ENCODE measurements around the gene NUDT21. TPM values are rescaled to one million over a fixed set of nuclear protein-coding genes. Genes with fewer than 3 reads are reported as not detected.

NUDT21 gene
- total RNA-seq, 1 donor from 2014 or later, result 68.4 TPM

DNA sequence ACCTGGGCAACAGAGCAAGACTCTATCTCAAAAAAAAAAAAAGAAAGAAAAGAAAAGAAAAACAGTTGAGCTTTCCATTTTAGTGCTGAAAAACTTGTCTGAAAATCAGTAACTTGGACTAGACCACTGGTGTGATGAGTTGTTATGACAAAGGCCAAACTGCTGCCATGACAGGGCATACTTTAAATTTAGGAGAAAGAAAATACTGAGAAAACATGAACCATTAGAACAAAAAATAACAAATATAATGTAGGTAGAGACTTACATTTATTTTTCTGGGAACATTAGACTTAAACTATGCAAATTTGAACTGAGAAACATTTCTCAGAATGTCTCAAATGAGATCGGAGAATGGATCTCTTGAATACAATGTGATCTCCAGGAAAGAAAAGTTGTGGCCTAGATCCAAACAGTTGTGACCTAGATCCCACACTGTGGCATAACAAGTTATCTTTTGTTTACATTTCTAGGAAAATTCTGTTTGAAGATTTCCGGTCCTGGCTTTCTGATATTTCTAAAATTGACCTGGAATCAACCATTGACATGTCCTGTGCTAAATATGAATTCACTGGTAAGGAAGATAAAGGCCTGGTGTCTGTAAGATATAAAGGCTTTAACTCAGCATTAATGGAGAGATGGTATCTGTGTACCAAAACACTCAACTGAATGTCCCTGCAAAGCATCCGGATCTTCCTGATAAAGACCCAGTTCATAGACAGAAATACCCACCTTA, 11.1 kb upstream of the NUDT21 start:
- no peak for DNase-seq (ENCODE audit: low spot score)

- no peak for DNase-seq (ENCODE audit: low spot score)
Observed at GRCh38 chr16:56460101-56460500, 9.0 kb upstream of the NUDT21 start.

- no peak for DNase-seq (ENCODE audit: low spot score)
Observed at GRCh38 chr16:56457927-56458470, 6.9 kb upstream of the NUDT21 start.

DNA sequence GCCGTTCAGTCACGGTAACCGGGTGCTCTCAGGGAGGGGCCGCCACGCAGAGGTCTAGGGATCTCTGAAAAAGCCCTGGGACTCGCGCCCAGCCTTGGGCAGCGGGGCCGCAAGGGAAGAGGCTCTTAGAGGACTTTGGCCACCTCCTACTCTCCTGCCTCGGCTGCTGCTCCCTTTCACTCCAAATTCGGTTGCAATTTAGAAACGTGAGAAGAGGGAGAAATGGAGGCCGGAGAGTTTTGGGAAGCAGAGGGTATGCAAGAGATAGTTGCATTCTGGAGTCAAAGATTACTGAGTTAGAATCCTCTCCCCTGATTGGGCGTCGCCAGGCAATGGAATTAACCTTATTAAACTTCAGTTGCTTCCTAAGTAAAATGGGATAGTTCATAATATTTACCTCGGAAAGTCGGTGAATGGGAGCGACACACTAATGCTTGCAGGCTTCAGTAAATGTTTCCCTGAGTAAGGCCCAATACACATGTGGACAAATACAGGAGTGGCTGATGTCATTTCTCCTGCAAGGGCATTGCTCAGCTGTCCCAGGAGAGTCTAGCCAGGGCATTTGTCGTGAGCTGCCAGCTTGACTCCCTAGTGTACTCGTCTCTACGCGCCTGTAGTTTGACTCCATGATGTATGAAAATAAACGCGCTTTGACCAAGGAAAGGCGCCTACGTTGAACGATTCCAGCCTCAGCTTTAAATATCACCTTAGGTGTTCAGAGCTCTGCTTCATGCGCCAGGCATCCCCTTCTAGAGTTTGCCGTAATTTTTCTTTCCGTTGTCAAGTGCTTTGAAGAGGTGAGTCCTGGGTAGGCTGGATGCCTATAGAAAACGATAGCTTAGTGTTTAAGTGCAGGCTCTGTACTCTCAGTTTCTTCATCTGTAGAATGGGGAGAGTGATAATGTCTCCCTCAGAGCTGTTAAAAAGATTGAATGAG, 889 bp upstream of the NUDT21 start:
- no peak for DNase-seq (ENCODE audit: low spot score)

DNA sequence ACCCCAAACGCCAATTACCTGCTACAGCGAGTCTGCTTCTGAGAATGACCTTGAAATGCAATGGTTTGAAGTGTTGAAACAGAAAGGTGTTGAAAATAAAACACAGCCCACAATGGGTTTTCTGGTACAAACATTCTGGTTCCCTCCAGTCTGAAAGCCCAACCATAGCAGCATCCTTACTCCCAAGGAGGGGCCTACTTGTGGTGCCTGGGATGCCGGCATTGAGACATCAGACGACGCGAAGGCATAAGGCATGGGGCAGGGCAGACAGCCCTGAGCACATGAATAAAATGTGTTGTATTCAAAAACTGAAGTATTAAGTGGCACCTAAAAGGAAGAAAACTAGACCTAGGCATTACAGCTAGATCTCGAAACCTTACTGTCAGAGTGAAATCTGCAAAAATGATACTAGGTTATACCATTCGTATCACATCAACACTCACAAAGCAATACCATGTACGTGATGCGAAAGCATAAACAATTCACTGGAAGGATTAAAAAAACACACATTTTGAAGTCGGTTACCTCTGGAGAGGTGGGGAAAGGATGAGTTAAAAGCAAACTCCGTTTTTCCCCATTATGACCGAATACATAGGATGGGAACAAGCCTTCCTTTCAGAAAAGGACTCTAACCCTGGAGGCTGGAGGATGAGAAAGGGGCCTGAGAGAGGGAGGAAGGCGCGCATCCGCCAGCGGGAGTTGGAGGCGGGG, 702 bp downstream of the NUDT21 start:
- peak; percentile 29 for DNase-seq (ENCODE audit: low spot score)

GRCh38 chr16:56448005-56448404, 3.1 kb downstream of the NUDT21 start:
- peak; percentile 15 for DNase-seq (ENCODE audit: low spot score)

DNA sequence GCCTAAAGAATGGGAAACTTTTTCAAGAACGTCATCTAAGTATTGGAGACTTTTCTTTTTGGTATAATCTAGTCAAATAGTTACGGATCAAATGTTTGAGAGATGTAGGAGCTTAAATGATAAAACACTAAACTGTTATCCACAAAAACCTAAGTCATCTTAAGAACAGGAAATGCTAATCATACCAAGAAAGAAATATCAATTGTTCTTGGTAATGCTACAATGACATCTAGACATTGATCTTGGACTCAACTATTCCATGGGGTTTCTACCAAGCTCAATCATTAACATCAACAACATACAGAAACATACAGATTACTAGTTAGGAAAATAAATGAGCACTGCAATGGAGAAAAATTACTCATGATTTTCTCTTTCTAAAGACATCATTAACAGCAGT, 3.8 kb downstream of the NUDT21 start:
- DNase-seq (ENCODE audit: low spot score), result no peak

DNA sequence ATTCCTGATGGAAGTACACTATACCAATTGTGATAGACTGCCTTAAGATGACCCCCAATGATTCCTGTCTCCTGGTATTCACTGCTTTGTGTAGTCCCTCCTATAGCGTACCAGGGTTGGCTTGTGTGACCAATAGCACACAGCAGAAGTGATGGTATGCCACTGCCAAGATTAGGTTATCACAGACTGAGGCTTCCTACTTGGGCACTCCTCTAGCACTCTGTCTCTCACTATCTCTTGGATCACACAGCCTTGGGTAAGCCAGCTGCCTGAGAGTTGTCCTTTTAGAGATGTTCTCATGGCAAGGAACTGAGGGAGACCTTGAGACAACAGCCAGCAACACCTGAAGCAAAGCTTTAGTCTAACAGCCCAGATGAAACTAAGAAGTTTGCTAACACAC, 13.1 kb downstream of the NUDT21 start:
- DNase-seq (ENCODE audit: low spot score), result no peak

- DNase-seq (ENCODE audit: low spot score), result no peak
Observed at GRCh38 chr16:56436258-56436657, 14.9 kb downstream of the NUDT21 start.

DNA sequence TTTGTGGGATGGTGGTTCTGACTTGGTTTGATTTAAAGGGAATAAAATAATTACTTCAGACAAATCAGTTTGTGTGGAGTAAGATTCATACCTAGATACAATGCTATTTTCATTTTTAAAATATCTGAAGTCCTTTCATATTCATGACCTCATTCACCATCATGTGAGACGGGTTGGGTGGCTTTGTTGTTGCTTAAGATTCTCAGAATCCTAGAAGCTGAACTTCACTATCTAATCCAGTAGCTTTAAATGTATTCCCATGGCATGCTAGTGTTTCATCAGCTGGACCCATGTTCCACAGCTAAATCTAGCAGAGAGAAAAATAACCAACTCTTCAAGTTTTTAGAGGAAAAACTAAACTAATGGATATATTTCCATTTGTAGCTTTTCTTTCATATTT, 23.0 kb downstream of the NUDT21 start:
- DNase-seq (ENCODE audit: low spot score), result peak; percentile 76

GRCh38 chr16:56426585-56426984, 24.5 kb downstream of the NUDT21 start:
- no peak for DNase-seq (ENCODE audit: low spot score)

- DNase-seq (ENCODE audit: low spot score), result peak; percentile 80
Observed at GRCh38 chr16:56425439-56425832, 25.7 kb downstream of the NUDT21 start, which contains the start of gene AMFR. TSS of gene AMFR (minus strand) at chr16:56425545. CDS start at chr16:56425327, 218 bp downstream.

- DNase-seq (ENCODE audit: low spot score), result peak; percentile 34
Observed at GRCh38 chr16:56424791-56425438, 26.2 kb downstream of the NUDT21 start.

GRCh38 chr16:56424404-56424764, 26.7 kb downstream of the NUDT21 start:
- peak; percentile 32 for DNase-seq (ENCODE audit: low spot score)

DNA sequence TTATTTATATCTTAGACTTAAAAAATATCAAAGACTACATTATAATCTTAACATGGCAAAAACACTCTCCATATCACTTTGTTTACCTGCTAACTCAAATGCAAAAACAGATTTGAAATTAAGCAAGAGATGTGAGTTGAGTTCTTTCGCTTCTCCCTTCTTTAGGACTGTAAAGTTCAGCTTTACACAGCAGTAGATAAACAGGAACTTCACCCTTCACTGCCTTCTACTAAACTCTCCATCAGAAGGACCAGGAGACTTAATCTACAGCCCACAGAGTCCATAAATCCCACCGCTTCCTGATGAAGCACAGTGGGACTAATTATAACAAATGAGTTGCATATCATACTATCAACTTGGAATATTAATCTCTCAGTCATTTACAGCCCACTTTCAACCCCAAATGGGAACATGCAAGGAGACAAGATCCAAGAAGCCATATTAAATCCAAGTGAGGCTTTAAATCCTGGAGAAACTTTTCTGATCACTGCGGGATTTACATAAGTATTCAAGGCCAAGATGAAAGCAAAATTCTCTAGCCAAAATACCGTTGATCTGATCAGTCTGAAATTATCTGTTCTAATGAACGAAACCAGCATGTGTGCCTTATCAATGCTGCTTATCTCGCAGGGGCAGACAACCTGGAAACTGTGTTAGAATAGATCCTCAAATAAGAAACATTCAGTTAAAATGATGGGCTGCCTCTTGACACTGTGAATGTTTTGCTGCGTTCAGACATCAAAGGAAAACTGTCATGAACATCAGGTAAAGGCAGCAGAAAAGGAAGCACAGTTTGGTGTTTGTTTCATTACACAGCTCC, 27.3 kb downstream of the NUDT21 start:
- DNase-seq (ENCODE audit: low spot score), result peak; percentile 30

GRCh38 chr16:56422896-56423441, 28.2 kb downstream of the NUDT21 start:
- no peak for DNase-seq (ENCODE audit: low spot score)

DNA sequence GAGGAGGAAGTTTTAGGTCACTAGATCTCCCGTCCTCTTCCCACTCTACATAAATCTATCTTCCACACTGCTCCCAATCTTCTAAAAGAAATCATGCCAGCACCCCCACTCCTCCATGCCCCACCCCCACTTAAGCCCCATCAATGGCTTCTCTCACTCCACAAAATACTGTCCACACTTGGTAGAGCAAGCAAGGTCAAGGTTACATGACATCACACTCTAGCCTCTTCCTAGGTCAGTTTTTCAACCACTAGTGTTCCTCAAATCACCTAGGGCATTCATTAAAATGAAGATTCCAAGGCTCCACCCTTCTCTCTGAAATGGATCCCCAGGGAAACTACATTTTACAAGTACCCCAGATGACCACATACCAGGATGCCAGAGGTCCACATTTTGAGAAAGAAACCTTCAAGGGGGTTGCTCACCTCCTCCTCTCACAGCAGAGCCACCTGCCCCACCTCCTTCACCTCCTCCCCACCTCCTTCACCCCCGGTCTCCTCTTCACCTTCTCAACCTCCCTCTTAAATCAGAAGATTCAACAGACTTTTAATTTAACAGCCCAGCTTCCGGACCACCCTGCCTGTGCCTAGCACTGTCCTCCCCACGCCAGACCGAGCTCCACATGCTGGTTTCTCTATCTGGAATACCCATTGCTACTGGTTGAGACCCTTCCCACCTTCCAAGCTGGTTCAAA, 29.0 kb downstream of the NUDT21 start:
- no peak for DNase-seq (ENCODE audit: low spot score)

DNA sequence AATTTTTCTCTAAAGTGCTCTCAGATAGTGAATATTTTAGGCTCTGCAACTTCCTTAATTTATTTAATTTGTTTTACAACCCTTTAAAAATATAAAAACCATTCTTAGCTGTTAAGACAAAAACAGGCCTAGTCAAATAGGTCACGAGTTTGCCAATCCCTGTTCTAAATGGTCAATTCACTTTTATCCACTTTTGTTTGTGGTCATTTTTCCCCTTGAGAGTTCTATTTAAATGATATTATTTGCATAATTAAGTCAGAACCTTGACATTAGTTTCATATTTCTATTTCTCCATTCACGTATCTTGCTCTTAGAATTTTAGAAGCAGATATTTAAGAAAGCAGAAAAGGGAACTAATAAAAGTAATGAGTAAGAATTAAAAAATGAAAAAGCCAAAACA, 29.8 kb downstream of the NUDT21 start:
- DNase-seq (ENCODE audit: low spot score), result no peak

DNA sequence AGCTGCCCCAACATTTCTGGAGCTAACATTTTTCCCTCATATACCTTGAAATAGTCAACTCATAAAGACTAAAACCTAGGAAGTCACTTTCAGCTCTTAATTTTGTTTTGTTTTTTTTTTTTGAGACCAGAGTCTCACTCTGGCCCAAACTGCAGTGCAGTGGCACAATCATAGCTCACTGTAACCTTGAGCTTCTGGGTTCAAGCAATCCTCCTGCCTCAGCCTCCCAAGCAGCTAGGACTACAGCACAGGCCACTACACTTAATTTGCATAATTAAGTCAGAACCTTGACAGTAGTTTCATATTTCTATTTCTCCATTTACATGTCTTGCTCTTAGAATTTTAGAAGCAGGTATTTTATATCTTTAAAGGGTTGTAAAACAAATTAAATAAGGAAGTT, 30.5 kb downstream of the NUDT21 start:
- DNase-seq (ENCODE audit: low spot score), result no peak
